Stomach (tissue), 9 donors: ENCODE data around the gene M6PR. TPM values are rescaled to one million over a fixed set of nuclear protein-coding genes. Genes with fewer than 3 reads are reported as not detected.
"Not testable (repeated sequence)": the region's sequence is repeated elsewhere in the genome, so short reads cannot be mapped to it uniquely, and the experiment has no call there.

ENCODE experiments used
- DNase-seq, 2 donors: peaks; one replicate each; pipeline versions ENCODE4 v3.0.0 to v3.0.0-alpha.2; 2013 to 2019
- H3K27ac ChIP-seq, 5 donors: fragments of 200-600 bp in 4 of 5; sonication (generic) in 4 of 5; one replicate each; pipeline ENCODE4 v1.5.1; 2013 to 2019; ENCODE audit warnings: mild to moderate bottlenecking in 1 of 5, moderate library complexity in 1 of 5
- H3K27me3 ChIP-seq, 3 donors: fragments of 200-600 bp; sonication (generic); one replicate each; pipeline ENCODE4 v1.5.1; 2017 to 2019; ENCODE audit warnings: mixed run types in 1 of 3
- H3K36me3 ChIP-seq, 4 donors: fragments of 200-600 bp; sonication (generic); 1 replicate in 3 of 4; 2 replicates in 1 of 4; pipeline ENCODE4 v1.5.1; 2016 to 2019
- H3K4me1 ChIP-seq, 4 donors: fragments of 200-600 bp; sonication (generic); one replicate each; pipeline ENCODE4 v1.5.1; 2016 to 2019
- H3K4me3 ChIP-seq, 4 donors: fragments of 200-600 bp; sonication (generic) in 3 of 4; one replicate each; pipeline ENCODE4 v1.5.1; 2016 to 2019; ENCODE audit warnings: mild to moderate bottlenecking in 1 of 4
- H3K9me3 ChIP-seq, 4 donors: fragments of 200-600 bp; sonication (generic); one replicate each; pipeline ENCODE4 v1.5.1; 2016 to 2019
- EP300 ChIP-seq: sonication (generic); formaldehyde crosslinking; IDR thresholded peaks from one replicate; pipeline ENCODE4 v1.6.1; 2017; ENCODE audit warnings: antibody characterized with exemption
- POLR2A ChIP-seq, 4 donors: fragments of 450-650 bp; IDR thresholded peaks; one replicate each; pipeline ENCODE4 v1.6.1; 2016; ENCODE audit warnings: antibody characterized with exemption in 4 of 4, control low read depth in 2 of 4, mild to moderate bottlenecking in 1 of 4, moderate library complexity in 1 of 4
- POLR2AphosphoS5 ChIP-seq, 3 donors: sonication (generic); formaldehyde crosslinking; IDR thresholded peaks; one replicate each; pipeline ENCODE4 v1.6.1; 2016; ENCODE audit warnings: antibody characterized with exemption in 3 of 3
- WGBS, 5 donors: extraction: QIAGEN DNeasy Blood & Tissue Kit in 3 of 5; methylation state at CpG; one replicate each; pipeline versions ENCODE4 v1.1.5 to v1.1.7; 2013 to 2018; 5-methylcytosine and 5-hydroxymethylcytosine counted together
- intact Hi-C: fragments of 100-400 bp; cut with DNase I; formaldehyde crosslinking; loops from one replicate; pipeline ENCODE4 v1.15.1; 2023; ENCODE audit warnings: low total_unique reads
- polyA plus RNA-seq, 3 donors: library from polyadenylated mRNA; stranded (reverse); fragments of 200-250 nt; gene quantifications; one replicate each; pipeline ENCODE4 v1.2.3, GENCODE V29; 2013
- total RNA-seq, 5 donors: library from RNA; depleted of rRNA; stranded (reverse); fragments of >200 nt; gene quantifications; one replicate each; pipeline versions ENCODE4 v1.1.0 to v1.2.3, GENCODE V29; 2014 to 2016
- TF ChIP-seq, protein P1 (sequence below), 7 experiments: fragments of 450-650 bp in 4 of 7; fragments of 200-600 bp in 3 of 7; sonication (generic) in 3 of 7; IDR thresholded peaks; one replicate each; pipeline ENCODE4 v1.5.1; 2016 to 2019; ENCODE audit warnings: antibody characterized with exemption in 7 of 7, control low read depth in 2 of 7, mild to moderate bottlenecking in 1 of 7
- donor health status: healthy with polysubstance abuse.
- donor health status: Bipolar disorder and iron deficiency.
- donor health status: healthy.

The M6PR gene
- total and polyA plus RNA-seq, 8 donors, result 20.9 to 155 (median 49.8) TPM

- TF ChIP-seq, protein P1, sequence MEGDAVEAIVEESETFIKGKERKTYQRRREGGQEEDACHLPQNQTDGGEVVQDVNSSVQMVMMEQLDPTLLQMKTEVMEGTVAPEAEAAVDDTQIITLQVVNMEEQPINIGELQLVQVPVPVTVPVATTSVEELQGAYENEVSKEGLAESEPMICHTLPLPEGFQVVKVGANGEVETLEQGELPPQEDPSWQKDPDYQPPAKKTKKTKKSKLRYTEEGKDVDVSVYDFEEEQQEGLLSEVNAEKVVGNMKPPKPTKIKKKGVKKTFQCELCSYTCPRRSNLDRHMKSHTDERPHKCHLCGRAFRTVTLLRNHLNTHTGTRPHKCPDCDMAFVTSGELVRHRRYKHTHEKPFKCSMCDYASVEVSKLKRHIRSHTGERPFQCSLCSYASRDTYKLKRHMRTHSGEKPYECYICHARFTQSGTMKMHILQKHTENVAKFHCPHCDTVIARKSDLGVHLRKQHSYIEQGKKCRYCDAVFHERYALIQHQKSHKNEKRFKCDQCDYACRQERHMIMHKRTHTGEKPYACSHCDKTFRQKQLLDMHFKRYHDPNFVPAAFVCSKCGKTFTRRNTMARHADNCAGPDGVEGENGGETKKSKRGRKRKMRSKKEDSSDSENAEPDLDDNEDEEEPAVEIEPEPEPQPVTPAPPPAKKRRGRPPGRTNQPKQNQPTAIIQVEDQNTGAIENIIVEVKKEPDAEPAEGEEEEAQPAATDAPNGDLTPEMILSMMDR (IDR thresholded peaks at IDR 0.05), result peak in 3 of 7 experiments; percentile 35 to 39 (median 37)
- TF ChIP-seq POLR2AphosphoS5 (IDR thresholded peaks at IDR 0.05), result peak in 1 of 3 donors; percentile 7
- WGBS, 5 donors, result 0 to 1% (median 0%) methylated on average over 10 to 30 of the region's 57 CpGs
- Histone ChIP-seq H3K4me3 (peak within 1 kb of the TSS; percentile 56 to 78 (median 68)), H3K4me1 (peaks cover 14 to 39% (median 29%) of the 10 kb centered on the region in 4 donors), H3K27ac (peak within 1 kb of the TSS; percentile 79 to 92 (median 86))
- H3K36me3 ChIP-seq, intact Hi-C loops, H3K27me3 ChIP-seq, H3K9me3 ChIP-seq: not testable (repeated sequence)
- peak; percentile 79 to 95 for DNase-seq
These were observed 35.3 kb downstream of the M6PR start, which contains the start of gene PHC1 for GRCh38 chr12:8914033-8914715. Gene PHC1 (plus strand): TSS chr12:8914509. CDS start chr12:8917678, 3,169 bp downstream.

DNA sequence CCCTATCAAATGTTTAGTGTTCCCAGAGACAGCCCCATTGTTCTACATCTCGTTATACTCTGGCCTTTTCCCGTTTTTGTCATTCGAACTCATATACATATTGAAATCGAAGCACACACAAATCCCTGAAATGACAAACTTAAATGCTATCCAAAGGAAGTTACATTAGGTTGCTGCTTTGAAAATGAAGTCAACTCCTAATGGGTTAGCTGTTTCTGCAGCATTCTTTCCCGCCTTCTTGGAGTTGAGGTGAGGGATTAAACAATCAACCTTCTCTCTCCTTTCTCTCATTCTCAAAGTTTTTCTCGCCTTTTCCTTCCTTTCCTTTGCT, 35.8 kb downstream of the M6PR start:
- Histone ChIP-seq H3K27ac (peak overlapping the region; percentile 79 to 92 (median 86)), H3K27me3 (no peaks in the 10 kb centered on the region), H3K4me1 (peaks cover 14 to 39% (median 29%) of the 10 kb centered on the region in 4 donors), H3K36me3 (peaks cover 3 to 5% (median 5%) of the 10 kb centered on the region in 4 donors), H3K4me3 (peak overlapping the region; percentile 56 to 78 (median 68)), H3K9me3 (no peaks in the 10 kb centered on the region)
- TF ChIP-seq EP300 (no peak), POLR2AphosphoS5 (IDR thresholded peaks at IDR 0.05) (no peak), POLR2A (IDR thresholded peaks at IDR 0.05) (no peak)
- TF ChIP-seq, protein P1 (IDR thresholded peaks at IDR 0.05), result no peak
- WGBS, 5 donors, result 10 to 18% (median 14%) methylated on average over 6 of the region's 6 CpGs
- no peak for DNase-seq
- intact Hi-C loops, result no loop called here

DNA sequence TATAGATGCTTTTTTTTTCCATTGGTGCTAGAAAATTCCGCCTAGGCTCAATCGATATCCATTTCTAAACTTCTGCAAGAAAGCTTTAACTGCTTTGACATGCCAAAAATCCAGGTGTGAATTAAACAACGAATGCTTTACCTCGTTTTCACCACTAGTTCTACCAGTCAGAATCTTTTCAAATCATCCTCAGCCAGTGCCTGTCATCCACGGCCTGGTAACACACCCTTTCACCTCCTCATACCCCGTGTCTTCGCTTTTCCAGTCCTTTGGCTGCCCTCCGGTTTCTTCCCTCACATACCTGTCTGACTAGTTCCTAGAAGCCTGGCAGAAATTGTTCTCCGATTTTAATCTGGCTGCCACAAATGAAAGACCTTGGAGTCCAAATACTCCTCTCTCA, 36.5 kb downstream of the M6PR start:
- TF ChIP-seq, protein P1 (IDR thresholded peaks at IDR 0.05), result no peak
- TF ChIP-seq POLR2A (IDR thresholded peaks at IDR 0.05) (no peak), POLR2AphosphoS5 (IDR thresholded peaks at IDR 0.05) (no peak), EP300 (no peak)
- Histone ChIP-seq H3K27me3 (no peaks in the 10 kb centered on the region), H3K9me3 (no peaks in the 10 kb centered on the region), H3K27ac (peak overlapping the region in 4 of 5 donors; percentile 79 to 92 (median 89)), H3K4me1 (peaks cover 14 to 39% (median 29%) of the 10 kb centered on the region in 4 donors), H3K36me3 (no peaks in the 10 kb centered on the region), H3K4me3 (no peak overlapping the region)
- WGBS, 5 donors, result 17 to 35% (median 21%) methylated on average over 9 of the region's 9 CpGs
- DNase-seq, result peak; percentile 32 to 58
- intact Hi-C loops, result no loop called here

GRCh38 chr12:8911606-8912268, 37.7 kb downstream of the M6PR start:
- TF ChIP-seq POLR2A (IDR thresholded peaks at IDR 0.05) (no peak), EP300 (no peak), POLR2AphosphoS5 (IDR thresholded peaks at IDR 0.05) (no peak)
- TF ChIP-seq, protein P1 (IDR thresholded peaks at IDR 0.05), result no peak
- 59 to 63% (median 61%) methylated on average over 3 of the region's 3 CpGs for WGBS, 5 donors
- Histone ChIP-seq H3K27me3 (no peaks in the 10 kb centered on the region), H3K27ac (no peak overlapping the region), H3K36me3 (no peaks in the 10 kb centered on the region), H3K4me3 (no peak overlapping the region), H3K4me1 (peaks cover 14 to 36% (median 28%) of the 10 kb centered on the region in 4 donors), H3K9me3 (no peaks in the 10 kb centered on the region)
- DNase-seq, result no peak
- intact Hi-C loops, result no loop called here
